ENCODE results near the gene ANGPTL8. TPM values are rescaled to one million over a fixed set of nuclear protein-coding genes. Genes with fewer than 3 reads are reported as not detected.

The ANGPTL8 gene
- total and polyA plus RNA-seq, 4 donors: 32.4 to 107 (median 67.6) TPM

DNA sequence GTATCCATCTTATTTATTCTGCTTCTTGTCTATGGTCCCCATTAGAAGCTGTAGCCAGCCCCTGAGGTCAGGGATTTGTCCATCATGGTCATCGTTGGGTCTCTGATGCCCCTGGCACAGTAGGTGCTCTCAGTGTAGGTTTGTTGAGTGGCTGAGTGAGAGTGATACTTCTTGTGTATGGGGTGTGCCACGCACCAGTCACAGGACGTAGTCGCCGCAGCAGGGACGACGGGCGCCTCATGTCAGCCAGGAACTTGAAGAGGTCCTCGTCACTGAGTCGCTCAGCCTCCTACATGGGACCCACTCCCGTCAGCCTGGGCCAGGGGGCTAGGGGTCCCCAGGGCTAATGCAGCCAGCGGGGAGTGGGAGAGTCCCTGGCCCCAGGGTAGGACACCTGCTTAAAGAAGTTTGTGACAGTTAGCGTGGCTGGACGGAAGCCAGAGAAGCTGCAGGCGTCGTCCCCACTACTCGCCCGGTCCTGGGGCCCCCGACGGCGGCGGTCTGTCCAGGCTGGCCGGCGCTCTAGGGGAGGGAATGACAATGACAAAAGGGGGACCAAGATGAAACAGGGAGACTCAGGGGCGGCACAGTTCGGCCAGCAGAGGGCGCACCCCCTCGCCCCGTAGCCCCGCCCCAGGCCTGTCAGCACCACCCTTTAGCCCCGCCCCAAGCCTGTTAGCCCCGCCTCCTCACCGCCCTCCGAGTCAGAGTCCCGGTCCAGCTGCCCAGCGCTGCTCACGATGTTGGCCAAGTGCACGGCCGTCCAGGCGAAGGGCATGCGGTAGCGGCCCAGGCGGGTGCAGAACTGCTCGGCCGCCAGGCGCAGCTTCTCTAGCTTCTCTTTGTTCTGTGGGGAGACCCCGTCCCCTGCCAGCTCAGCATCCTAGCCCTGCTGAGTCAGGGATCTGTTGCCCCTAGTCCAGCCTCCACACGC is 3.7 kb downstream of the ANGPTL8 start (continued):
- no peak for TF ChIP-seq TAF1 (conservative IDR thresholded peaks at IDR 0.05)

DNA sequence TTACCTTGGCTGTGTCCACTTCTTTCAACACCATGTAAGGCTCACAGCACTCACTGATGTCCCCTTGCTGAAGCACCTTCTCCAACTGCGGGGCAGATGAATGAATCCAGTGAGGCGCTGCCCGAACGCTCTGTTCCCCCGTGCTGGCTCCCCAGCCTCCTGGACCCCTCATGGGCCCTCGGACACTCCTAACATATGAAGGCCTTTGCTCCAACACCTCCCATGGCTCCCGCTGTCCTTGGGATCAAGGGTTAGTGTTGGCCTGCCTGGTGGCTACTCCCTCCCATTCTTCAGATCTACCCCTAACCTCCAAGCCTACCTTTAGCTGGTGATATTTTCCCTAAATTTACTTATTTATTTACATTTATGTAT is 4.4 kb downstream of the ANGPTL8 start:
- 47% methylated on average over 7 of the region's 7 CpGs for whole genome bisulfite sequencing
- Histone ChIP-seq H3K27ac (ENCODE audit: low read depth in 1 of 2, low read length in 2 of 2) (peak overlapping the region; percentile 73 to 90), H3K36me3 (ENCODE audit: control insufficient read depth in 4 of 4, insufficient read depth in 3 of 4, low read depth in 1 of 4, low read length in 3 of 4) (peaks cover 0 to 6% (median 3%) of the 10 kb centered on the region in 4 donors), H3K9ac (ENCODE audit: low read depth in 1 of 2, low read length in 2 of 2) (peak overlapping the region in 1 of 2 donors; percentile 19), H3K4me1 (ENCODE audit: control insufficient read depth in 4 of 4, insufficient read depth in 4 of 4, low read length in 3 of 4) (peaks cover 3 to 33% (median 19%) of the 10 kb centered on the region in 4 donors), H3K4me3 (ENCODE audit: low read depth in 1 of 3, low read length in 3 of 3) (no peak overlapping the region), H3K27me3 (ENCODE audit: control insufficient read depth in 4 of 4, insufficient read depth in 4 of 4, low read length in 3 of 4) (no peaks in the 10 kb centered on the region), H3K9me3 (ENCODE audit: control insufficient read depth in 4 of 4, low read length in 3 of 4) (no peaks in the 10 kb centered on the region)
- no peak for DNase-seq (ENCODE audit: low spot score)
- TF ChIP-seq EGR1 (IDR thresholded peaks at IDR 0.05; ENCODE audit: low read depth in 2 of 2): no peak
- TF ChIP-seq HNF4G (IDR thresholded peaks at IDR 0.05): no peak
- no peak for TF ChIP-seq FOXA2 (IDR thresholded peaks at IDR 0.05)
- no peak for TF ChIP-seq RAD21 (IDR thresholded peaks at IDR 0.05)
- no peak for TF ChIP-seq HNF4A (conservative IDR thresholded peaks at IDR 0.05)
- no peak for TF ChIP-seq TAF1 (conservative IDR thresholded peaks at IDR 0.05)
- TF ChIP-seq, protein P1, sequence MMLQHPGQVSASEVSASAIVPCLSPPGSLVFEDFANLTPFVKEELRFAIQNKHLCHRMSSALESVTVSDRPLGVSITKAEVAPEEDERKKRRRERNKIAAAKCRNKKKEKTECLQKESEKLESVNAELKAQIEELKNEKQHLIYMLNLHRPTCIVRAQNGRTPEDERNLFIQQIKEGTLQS (IDR thresholded peaks at IDR 0.05): no peak
- TF ChIP-seq, protein P2, sequence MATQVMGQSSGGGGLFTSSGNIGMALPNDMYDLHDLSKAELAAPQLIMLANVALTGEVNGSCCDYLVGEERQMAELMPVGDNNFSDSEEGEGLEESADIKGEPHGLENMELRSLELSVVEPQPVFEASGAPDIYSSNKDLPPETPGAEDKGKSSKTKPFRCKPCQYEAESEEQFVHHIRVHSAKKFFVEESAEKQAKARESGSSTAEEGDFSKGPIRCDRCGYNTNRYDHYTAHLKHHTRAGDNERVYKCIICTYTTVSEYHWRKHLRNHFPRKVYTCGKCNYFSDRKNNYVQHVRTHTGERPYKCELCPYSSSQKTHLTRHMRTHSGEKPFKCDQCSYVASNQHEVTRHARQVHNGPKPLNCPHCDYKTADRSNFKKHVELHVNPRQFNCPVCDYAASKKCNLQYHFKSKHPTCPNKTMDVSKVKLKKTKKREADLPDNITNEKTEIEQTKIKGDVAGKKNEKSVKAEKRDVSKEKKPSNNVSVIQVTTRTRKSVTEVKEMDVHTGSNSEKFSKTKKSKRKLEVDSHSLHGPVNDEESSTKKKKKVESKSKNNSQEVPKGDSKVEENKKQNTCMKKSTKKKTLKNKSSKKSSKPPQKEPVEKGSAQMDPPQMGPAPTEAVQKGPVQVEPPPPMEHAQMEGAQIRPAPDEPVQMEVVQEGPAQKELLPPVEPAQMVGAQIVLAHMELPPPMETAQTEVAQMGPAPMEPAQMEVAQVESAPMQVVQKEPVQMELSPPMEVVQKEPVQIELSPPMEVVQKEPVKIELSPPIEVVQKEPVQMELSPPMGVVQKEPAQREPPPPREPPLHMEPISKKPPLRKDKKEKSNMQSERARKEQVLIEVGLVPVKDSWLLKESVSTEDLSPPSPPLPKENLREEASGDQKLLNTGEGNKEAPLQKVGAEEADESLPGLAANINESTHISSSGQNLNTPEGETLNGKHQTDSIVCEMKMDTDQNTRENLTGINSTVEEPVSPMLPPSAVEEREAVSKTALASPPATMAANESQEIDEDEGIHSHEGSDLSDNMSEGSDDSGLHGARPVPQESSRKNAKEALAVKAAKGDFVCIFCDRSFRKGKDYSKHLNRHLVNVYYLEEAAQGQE (IDR thresholded peaks at IDR 0.05): no peak
- TF ChIP-seq JUND (IDR thresholded peaks at IDR 0.05): no peak
- no peak for TF ChIP-seq GABPA (IDR thresholded peaks at IDR 0.05 in 1 of 2, conservative IDR thresholded peaks at IDR 0.05 in 1 of 2)
- TF ChIP-seq RXRA (IDR thresholded peaks at IDR 0.05): no peak
- TF ChIP-seq FOXA1 (IDR thresholded peaks at IDR 0.05): no peak
- TF ChIP-seq, protein P3, sequence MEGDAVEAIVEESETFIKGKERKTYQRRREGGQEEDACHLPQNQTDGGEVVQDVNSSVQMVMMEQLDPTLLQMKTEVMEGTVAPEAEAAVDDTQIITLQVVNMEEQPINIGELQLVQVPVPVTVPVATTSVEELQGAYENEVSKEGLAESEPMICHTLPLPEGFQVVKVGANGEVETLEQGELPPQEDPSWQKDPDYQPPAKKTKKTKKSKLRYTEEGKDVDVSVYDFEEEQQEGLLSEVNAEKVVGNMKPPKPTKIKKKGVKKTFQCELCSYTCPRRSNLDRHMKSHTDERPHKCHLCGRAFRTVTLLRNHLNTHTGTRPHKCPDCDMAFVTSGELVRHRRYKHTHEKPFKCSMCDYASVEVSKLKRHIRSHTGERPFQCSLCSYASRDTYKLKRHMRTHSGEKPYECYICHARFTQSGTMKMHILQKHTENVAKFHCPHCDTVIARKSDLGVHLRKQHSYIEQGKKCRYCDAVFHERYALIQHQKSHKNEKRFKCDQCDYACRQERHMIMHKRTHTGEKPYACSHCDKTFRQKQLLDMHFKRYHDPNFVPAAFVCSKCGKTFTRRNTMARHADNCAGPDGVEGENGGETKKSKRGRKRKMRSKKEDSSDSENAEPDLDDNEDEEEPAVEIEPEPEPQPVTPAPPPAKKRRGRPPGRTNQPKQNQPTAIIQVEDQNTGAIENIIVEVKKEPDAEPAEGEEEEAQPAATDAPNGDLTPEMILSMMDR (IDR thresholded peaks at IDR 0.05; ENCODE audit: low read depth, low read length, missing input control): no peak
- no peak for TF ChIP-seq NR2F2 (IDR thresholded peaks at IDR 0.05)
- TF ChIP-seq, protein P4, sequence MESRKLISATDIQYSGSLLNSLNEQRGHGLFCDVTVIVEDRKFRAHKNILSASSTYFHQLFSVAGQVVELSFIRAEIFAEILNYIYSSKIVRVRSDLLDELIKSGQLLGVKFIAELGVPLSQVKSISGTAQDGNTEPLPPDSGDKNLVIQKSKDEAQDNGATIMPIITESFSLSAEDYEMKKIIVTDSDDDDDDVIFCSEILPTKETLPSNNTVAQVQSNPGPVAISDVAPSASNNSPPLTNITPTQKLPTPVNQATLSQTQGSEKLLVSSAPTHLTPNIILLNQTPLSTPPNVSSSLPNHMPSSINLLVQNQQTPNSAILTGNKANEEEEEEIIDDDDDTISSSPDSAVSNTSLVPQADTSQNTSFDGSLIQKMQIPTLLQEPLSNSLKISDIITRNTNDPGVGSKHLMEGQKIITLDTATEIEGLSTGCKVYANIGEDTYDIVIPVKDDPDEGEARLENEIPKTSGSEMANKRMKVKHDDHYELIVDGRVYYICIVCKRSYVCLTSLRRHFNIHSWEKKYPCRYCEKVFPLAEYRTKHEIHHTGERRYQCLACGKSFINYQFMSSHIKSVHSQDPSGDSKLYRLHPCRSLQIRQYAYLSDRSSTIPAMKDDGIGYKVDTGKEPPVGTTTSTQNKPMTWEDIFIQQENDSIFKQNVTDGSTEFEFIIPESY (IDR thresholded peaks at IDR 0.05): no peak
